ENCODE measurements around the gene PCSK9. TPM values are rescaled to one million over a fixed set of nuclear protein-coding genes. Genes with fewer than 3 reads are reported as not detected.

The PCSK9 gene
- total and polyA plus RNA-seq, 2 of the 13 experiments (the other 11 are each of a cell fraction or from before 2014, with no cell fraction given) = 33.3 to 80.5 TPM

DNA sequence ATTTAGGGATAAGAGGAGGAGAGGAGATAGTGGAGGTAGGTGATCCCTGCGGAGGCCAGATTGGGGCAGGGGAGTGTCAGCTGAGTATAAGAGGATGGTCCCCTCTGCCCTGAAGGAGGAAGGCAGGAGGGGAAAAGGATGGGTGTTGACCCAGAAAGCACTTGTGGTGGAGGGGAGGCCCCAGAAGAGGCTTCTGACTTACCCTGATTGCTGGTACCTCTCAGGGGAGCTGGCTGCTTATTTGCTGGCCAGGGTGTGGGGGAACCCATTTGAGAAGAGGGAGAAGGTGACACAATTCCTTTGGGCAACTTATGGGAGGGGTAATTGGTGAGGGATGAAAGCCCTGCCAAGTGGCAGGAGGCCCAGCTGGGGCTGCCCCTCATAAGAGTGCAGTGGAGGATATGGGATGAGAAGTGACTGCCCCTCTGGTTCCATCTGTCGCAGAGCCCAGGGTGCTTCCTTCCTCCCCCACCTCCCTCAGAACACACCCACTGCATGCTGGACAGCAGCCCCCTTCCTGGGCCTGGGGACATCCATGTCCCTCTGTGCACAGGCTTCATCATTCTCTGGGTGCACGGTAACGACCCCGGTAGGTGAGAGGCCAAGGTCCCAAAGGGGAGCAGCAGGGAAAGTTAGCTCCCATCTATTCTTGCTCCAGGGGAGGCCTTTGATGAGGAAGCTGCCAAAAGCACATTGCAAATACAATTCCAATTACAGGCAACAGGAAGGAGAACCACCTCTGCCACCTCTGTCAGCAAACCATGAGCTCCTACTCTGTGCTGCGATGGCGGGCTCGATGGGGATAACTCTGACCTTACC, 1.4 kb upstream of the PCSK9 start (continued):
- TF ChIP-seq, protein P1, sequence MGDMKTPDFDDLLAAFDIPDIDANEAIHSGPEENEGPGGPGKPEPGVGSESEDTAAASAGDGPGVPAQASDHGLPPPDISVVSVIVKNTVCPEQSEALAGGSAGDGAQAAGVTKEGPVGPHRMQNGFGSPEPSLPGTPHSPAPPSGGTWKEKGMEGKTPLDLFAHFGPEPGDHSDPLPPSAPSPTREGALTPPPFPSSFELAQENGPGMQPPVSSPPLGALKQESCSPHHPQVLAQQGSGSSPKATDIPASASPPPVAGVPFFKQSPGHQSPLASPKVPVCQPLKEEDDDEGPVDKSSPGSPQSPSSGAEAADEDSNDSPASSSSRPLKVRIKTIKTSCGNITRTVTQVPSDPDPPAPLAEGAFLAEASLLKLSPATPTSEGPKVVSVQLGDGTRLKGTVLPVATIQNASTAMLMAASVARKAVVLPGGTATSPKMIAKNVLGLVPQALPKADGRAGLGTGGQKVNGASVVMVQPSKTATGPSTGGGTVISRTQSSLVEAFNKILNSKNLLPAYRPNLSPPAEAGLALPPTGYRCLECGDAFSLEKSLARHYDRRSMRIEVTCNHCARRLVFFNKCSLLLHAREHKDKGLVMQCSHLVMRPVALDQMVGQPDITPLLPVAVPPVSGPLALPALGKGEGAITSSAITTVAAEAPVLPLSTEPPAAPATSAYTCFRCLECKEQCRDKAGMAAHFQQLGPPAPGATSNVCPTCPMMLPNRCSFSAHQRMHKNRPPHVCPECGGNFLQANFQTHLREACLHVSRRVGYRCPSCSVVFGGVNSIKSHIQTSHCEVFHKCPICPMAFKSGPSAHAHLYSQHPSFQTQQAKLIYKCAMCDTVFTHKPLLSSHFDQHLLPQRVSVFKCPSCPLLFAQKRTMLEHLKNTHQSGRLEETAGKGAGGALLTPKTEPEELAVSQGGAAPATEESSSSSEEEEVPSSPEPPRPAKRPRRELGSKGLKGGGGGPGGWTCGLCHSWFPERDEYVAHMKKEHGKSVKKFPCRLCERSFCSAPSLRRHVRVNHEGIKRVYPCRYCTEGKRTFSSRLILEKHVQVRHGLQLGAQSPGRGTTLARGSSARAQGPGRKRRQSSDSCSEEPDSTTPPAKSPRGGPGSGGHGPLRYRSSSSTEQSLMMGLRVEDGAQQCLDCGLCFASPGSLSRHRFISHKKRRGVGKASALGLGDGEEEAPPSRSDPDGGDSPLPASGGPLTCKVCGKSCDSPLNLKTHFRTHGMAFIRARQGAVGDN (CRISPR knock-in tag; IDR thresholded peaks at IDR 0.05) = peak; percentile 36
- TF ChIP-seq ZNF501 (CRISPR knock-in tag; IDR thresholded peaks at IDR 0.05) = 0 out of 2 replicates have a peak, but pooled peaks have one; percentile 10
- TF ChIP-seq, protein P2, sequence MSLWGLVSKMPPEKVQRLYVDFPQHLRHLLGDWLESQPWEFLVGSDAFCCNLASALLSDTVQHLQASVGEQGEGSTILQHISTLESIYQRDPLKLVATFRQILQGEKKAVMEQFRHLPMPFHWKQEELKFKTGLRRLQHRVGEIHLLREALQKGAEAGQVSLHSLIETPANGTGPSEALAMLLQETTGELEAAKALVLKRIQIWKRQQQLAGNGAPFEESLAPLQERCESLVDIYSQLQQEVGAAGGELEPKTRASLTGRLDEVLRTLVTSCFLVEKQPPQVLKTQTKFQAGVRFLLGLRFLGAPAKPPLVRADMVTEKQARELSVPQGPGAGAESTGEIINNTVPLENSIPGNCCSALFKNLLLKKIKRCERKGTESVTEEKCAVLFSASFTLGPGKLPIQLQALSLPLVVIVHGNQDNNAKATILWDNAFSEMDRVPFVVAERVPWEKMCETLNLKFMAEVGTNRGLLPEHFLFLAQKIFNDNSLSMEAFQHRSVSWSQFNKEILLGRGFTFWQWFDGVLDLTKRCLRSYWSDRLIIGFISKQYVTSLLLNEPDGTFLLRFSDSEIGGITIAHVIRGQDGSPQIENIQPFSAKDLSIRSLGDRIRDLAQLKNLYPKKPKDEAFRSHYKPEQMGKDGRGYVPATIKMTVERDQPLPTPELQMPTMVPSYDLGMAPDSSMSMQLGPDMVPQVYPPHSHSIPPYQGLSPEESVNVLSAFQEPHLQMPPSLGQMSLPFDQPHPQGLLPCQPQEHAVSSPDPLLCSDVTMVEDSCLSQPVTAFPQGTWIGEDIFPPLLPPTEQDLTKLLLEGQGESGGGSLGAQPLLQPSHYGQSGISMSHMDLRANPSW (CRISPR knock-in tag; IDR thresholded peaks at IDR 0.05; ENCODE audit: borderline replicate concordance) = no peak
- TF ChIP-seq PITX1 (CRISPR knock-in tag; IDR thresholded peaks at IDR 0.05) = 0 out of 2 replicates have a peak, but pooled peaks have one; percentile 13
- no peak for TF ChIP-seq JDP2 (CRISPR knock-in tag; IDR thresholded peaks at IDR 0.05; ENCODE audit: borderline replicate concordance)
- no peak for TF ChIP-seq ZNF350 (CRISPR knock-in tag; IDR thresholded peaks at IDR 0.05; ENCODE audit: borderline replicate concordance, low read depth)
- TF ChIP-seq, protein P3, sequence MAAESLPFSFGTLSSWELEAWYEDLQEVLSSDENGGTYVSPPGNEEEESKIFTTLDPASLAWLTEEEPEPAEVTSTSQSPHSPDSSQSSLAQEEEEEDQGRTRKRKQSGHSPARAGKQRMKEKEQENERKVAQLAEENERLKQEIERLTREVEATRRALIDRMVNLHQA (CRISPR knock-in tag; IDR thresholded peaks at IDR 0.05) = no peak
- TF ChIP-seq SP4 (CRISPR knock-in tag; IDR thresholded peaks at IDR 0.05) = peak; percentile 41
- TF ChIP-seq HNRNPL (IDR thresholded peaks at IDR 0.05; ENCODE audit: low read depth, low read length) = no peak
- TF ChIP-seq KDM5B (CRISPR knock-in tag; IDR thresholded peaks at IDR 0.05; ENCODE audit: borderline replicate concordance) = peak; percentile 17; the same call in 1 of the 2 replicates
- no peak for TF ChIP-seq ZBTB7A (CRISPR knock-in tag; IDR thresholded peaks at IDR 0.05)
